Left ventricle myocardium inferior (tissue), 1 donor: ENCODE data around the gene GDAP1L1. TPM values are rescaled to one million over a fixed set of nuclear protein-coding genes. Genes with fewer than 3 reads are reported as not detected.

Experiments
- DNase-seq: peaks from one replicate; pipeline ENCODE4 v3.0.0-alpha.2; 2020
- H3K27ac ChIP-seq: fragments of 200-600 bp; replicated peaks from 2 replicates; pipeline ENCODE4 v1.8.0; 2021
- H3K27me3 ChIP-seq: fragments of 200-600 bp; 2 replicates; pipeline ENCODE4 v1.8.0; 2021; ENCODE audit warnings: low read depth
- H3K36me3 ChIP-seq: fragments of 200-600 bp; 2 replicates; pipeline ENCODE4 v1.8.0; 2021
- H3K4me1 ChIP-seq: fragments of 200-600 bp; 2 replicates; pipeline ENCODE4 v1.8.0; 2021
- H3K4me3 ChIP-seq: fragments of 200-600 bp; 2 replicates; pipeline ENCODE4 v1.8.0; 2021; ENCODE audit warnings: mild to moderate bottlenecking, moderate library complexity
- H3K9me3 ChIP-seq: fragments of 200-600 bp; replicated peaks from 2 replicates; pipeline ENCODE4 v1.8.0; 2021
- intact Hi-C: fragments of 100-400 bp; cut with micrococcal nuclease; formaldehyde crosslinking; loops from one replicate; pipeline ENCODE4 v1.11.0; 2022
- total RNA-seq: library from RNA; stranded (reverse); fragmentation: NEBNext Ultra II Directional; extraction: Animal tissue kit (Norgen Biotek cat#: 25700); gene quantifications from one replicate; pipeline ENCODE4 v1.2.1, GENCODE V29; 2021
- TF ChIP-seq, protein P1 (sequence below): fragments of 200-600 bp; IDR thresholded peaks from 2 replicates; pipeline ENCODE4 v1.8.0; 2021; ENCODE audit warnings: antibody characterized with exemption, mild to moderate bottlenecking, borderline replicate concordance
- donor health status: DM: no; HTN: yes; CAD: no; lungs with severe emphysema.

The GDAP1L1 gene
- total RNA-seq, 1 donor from 2014 or later = 0.55 TPM

DNA sequence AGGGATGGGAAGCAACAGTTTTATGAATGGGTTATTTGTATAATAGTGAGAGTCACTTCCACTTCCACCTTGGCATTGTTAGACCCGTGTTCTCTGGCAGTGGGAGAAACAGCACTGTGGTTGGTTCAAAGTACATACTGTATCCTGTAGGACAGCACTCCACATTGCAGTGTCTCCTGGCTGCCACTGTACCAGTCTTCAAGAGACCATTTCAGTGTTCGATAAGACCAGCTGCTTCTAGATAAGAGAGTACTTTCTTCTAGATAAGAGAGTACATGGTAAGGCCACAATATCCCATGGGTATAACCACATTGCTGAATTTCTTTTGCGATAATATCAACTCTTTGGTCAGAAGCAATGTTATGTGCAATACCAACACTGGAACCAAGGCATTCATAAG is 35.1 kb downstream of the GDAP1L1 start:
- H3K4me1 ChIP-seq = peaks cover 28% of the 10 kb centered on the region
- no peak overlapping the region for H3K4me3 ChIP-seq
- no peak for DNase-seq
- TF ChIP-seq, protein P1, sequence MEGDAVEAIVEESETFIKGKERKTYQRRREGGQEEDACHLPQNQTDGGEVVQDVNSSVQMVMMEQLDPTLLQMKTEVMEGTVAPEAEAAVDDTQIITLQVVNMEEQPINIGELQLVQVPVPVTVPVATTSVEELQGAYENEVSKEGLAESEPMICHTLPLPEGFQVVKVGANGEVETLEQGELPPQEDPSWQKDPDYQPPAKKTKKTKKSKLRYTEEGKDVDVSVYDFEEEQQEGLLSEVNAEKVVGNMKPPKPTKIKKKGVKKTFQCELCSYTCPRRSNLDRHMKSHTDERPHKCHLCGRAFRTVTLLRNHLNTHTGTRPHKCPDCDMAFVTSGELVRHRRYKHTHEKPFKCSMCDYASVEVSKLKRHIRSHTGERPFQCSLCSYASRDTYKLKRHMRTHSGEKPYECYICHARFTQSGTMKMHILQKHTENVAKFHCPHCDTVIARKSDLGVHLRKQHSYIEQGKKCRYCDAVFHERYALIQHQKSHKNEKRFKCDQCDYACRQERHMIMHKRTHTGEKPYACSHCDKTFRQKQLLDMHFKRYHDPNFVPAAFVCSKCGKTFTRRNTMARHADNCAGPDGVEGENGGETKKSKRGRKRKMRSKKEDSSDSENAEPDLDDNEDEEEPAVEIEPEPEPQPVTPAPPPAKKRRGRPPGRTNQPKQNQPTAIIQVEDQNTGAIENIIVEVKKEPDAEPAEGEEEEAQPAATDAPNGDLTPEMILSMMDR = no peak
- H3K27ac ChIP-seq = peak overlapping the region; percentile 34
- no peaks in the 10 kb centered on the region for H3K27me3 ChIP-seq
- intact Hi-C loops = no loop called here
- H3K9me3 ChIP-seq = no peaks in the 10 kb centered on the region
- no peaks in the 10 kb centered on the region for H3K36me3 ChIP-seq

DNA sequence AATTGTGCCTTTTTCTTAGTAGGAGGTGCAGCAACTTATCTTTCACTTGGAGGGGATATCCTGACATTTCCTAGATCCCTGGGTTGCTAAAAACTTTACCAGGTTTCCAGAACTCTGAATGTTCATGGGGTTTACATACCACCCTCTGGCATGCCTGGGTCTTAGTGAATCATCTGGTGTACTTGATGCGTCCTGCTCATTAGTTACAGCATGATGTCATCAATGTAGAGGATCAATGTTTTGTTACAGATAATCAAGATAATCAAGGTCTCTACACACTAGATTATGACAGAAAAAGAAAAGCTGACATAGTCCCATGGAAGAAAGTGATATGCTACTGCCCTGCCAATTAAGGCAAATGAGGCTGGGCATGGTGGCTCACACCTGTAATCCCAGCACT is 36.9 kb downstream of the GDAP1L1 start:
- intact Hi-C loops = no loop called here
- H3K27me3 ChIP-seq = no peaks in the 10 kb centered on the region
- no peaks in the 10 kb centered on the region for H3K36me3 ChIP-seq
- no peak overlapping the region for H3K27ac ChIP-seq
- no peak overlapping the region for H3K4me3 ChIP-seq
- TF ChIP-seq, protein P1 = no peak
- no peak for DNase-seq
- no peaks in the 10 kb centered on the region for H3K9me3 ChIP-seq
- H3K4me1 ChIP-seq = peaks cover 39% of the 10 kb centered on the region

DNA sequence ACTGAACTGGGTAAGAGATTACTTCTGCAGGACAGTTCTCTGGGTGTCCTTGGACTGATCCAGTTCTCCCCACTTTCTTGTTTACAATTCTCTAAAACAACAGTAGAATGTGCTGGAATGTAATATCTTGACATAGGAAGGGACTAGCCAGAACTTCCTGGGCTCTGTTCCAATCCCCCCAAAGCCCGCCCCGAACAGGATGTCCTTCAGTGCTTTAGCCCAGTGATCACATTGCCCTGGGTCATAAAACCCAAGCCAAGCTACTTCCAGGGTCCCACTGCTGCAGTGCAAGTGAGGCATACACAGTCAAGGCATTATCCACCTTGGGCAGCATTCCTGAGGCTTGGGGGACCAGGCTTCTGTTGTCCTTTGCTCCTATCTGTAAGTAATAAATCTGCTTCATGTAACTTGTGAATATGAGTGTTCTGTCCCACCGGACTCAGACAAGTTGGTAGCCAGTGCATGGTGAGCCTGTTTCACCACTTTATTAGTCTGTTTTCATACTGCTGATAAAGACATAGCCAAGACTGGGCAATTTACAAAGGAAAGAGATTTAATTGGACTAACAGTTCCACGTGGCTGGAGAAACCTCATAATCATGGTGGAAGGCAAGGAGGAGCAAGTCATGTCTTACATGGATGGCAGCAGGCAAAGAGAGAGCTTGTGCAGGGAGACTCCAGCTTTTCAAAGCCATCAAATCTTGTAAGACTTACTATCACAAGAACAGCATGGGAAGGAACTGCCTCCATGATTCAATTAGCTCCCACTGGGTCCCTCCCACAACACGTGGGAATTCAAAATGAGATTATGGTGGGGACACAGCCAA is 40.4 kb downstream of the GDAP1L1 start:
- TF ChIP-seq, protein P1 = no peak
- Histone ChIP-seq H3K4me1 (peaks cover 39% of the 10 kb centered on the region), H3K36me3 (no peaks in the 10 kb centered on the region), H3K9me3 (no peaks in the 10 kb centered on the region), H3K4me3 (no peak overlapping the region), H3K27me3 (no peaks in the 10 kb centered on the region), H3K27ac (peak overlapping the region; percentile 64)
- DNase-seq = peak; percentile 48
- intact Hi-C loops = no loop called here

DNA sequence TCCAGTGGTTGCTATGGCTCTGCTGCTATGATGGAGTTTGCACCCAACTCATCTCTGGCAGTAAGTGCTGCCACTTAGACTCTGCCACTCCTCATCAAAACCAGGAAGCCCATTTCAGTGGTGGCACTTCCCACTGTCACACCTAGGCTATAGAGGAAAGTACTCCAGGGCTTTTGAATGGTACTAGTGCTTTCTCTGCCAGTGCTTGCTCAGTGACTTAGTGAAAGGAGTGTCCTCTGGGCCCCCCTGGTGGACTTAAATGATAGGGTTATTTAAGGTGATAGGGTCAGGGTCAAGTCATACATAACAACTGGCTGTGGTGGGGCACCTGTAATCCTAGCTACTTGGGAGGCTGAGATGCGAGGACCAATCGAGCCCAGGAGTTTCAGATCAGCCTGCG is 41.1 kb downstream of the GDAP1L1 start:
- TF ChIP-seq, protein P1 = no peak
- Histone ChIP-seq H3K27ac (peak overlapping the region; percentile 64), H3K9me3 (no peaks in the 10 kb centered on the region), H3K36me3 (no peaks in the 10 kb centered on the region), H3K4me1 (peaks cover 36% of the 10 kb centered on the region), H3K4me3 (no peak overlapping the region), H3K27me3 (no peaks in the 10 kb centered on the region)
- DNase-seq = no peak
- intact Hi-C loops = no loop called here

DNA sequence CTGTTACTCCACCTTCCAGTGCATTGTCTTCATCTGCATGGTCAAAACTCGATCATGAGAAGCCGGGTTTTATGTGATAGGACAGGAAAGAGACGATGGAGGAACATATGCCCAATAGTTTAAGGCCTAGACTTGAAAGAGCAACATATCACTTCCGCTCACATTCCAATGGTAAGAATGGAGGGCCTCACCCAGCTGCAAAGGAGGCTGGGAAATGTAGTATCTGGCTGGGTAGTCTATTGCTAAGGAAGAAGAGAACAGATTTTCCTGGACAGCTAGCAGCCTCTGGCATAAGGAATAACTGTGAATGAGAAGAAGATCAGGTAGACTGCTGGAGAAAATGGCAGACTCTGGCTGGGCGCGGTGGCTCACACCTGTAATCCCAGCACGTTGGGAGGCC is 44.6 kb downstream of the GDAP1L1 start:
- Histone ChIP-seq H3K4me3 (no peak overlapping the region), H3K9me3 (no peaks in the 10 kb centered on the region), H3K36me3 (no peaks in the 10 kb centered on the region), H3K27ac (no peak overlapping the region), H3K4me1 (peaks cover 53% of the 10 kb centered on the region), H3K27me3 (no peaks in the 10 kb centered on the region)
- no peak for DNase-seq
- TF ChIP-seq, protein P1 = no peak
- intact Hi-C loops = no loop called here
